ENCODE data around the gene ANKRD35. TPM values are rescaled to one million over a fixed set of nuclear protein-coding genes. Genes with fewer than 3 reads are reported as not detected.
A peak's percentile ranks its signal among the peaks of the same experiment; 100 is the strongest.

Gene ANKRD35
- total RNA-seq, 1 experiment from 2014 or later: not detected

GRCh38 chr1:145858238-145858900 is 27.3 kb downstream of the ANKRD35 start:
- POLR2A ChIA-PET: interaction anchor here (0.7 to 2.7 kb wide), 16 partner anchors 10 to 193 kb away, joined by 3 to 22 read pairs (median 5); partner anchors contain the start of genes ANKRD34A, ANKRD35, LIX1L and NUDT17
- Histone ChIP-seq H3K4me2 (ENCODE audit: low read length) (peak overlapping the region; percentile 97), H3K9me2 (ENCODE audit: insufficient read depth) (no peaks in the 10 kb centered on the region), H3K36me3 (ENCODE audit: control insufficient read depth in 1 of 2, insufficient read depth in 2 of 2, low read length in 2 of 2) (peaks cover 0 to 21% of the 10 kb centered on the region in 2 experiments), H4K20me1 (ENCODE audit: insufficient read depth) (no peaks in the 10 kb centered on the region), H2AFZ (ENCODE audit: low read depth, low read length, poor library complexity, severe bottlenecking) (no peak overlapping the region), H3K9ac (ENCODE audit: low read length) (peak overlapping the region; percentile 67), H3K27ac (ENCODE audit: low read depth, low read length) (peak overlapping the region; percentile 71), H3K4me1 (ENCODE audit: control insufficient read depth in 1 of 2, insufficient read depth in 2 of 2, low read length in 2 of 2) (peaks cover 11 to 15% of the 10 kb centered on the region in 2 experiments; a peak in 3 of 4 replicates), H3K27me3 (ENCODE audit: insufficient read depth, low read length) (no peaks in the 10 kb centered on the region), H3K4me3 (replicated peaks in 1 of 2; ENCODE audit: low read depth in 1 of 2, low read length in 2 of 2) (peak overlapping the region; percentile 73 to 75), H3K9me3 (ENCODE audit: control insufficient read depth in 1 of 2, insufficient read depth in 1 of 2, low read depth in 1 of 2, low read length in 2 of 2) (no peaks in the 10 kb centered on the region), H3K79me2 (ENCODE audit: insufficient read depth, low read length) (peaks cover 5% of the 10 kb centered on the region; the same call in 1 of the 2 replicates)
- intact Hi-C loops (cut with micrococcal nuclease): no loop called here
- BruUV-seq (replicated peaks): no TSS peak
- TF ChIP-seq EGR1 (IDR thresholded peaks at IDR 0.05; ENCODE audit: low read depth): no peak
- TF ChIP-seq, protein P1, sequence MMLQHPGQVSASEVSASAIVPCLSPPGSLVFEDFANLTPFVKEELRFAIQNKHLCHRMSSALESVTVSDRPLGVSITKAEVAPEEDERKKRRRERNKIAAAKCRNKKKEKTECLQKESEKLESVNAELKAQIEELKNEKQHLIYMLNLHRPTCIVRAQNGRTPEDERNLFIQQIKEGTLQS (IDR thresholded peaks at IDR 0.05): no peak
- no peak for TF ChIP-seq TCF7L2 (IDR thresholded peaks at IDR 0.05; ENCODE audit: borderline replicate concordance, extremely low read depth, insufficient read depth, insufficient read length)
- no peak for TF ChIP-seq SRF (IDR thresholded peaks at IDR 0.05; ENCODE audit: low read depth)
- DNase-seq (ENCODE audit: low read depth, low spot score) (no peak), ATAC-seq (peak; percentile 30)
- RAD21 ChIA-PET (ENCODE audit: low non-redundant PET in 1 of 2, low total read pairs in 2 of 2, uncharacterized antibody in 2 of 2, unreplicated experiment in 2 of 2): interaction anchor here (0.6 to 1.2 kb wide), 4 partner anchors 13 to 177 kb away, joined by 3 read pairs; partner anchors contain the start of gene NUDT17 (in 1 of the 2)
- CTCF ChIA-PET: interaction anchor here (0.8 to 6.6 kb wide), 9 partner anchors 8 to 174 kb away, joined by 3 to 87 read pairs (median 5); partner anchors contain the start of genes ANKRD34A, NUDT17, POLR3C and POLR3GL

GRCh38 chr1:145857170-145857569 is 28.5 kb downstream of the ANKRD35 start:
- POLR2A ChIA-PET: interaction anchor here (1.6 kb wide), 1 partner anchor 31 kb away, joined by 4 read pairs; no protein-coding TSS in a partner anchor
- TF ChIP-seq TCF7L2 (IDR thresholded peaks at IDR 0.05; ENCODE audit: borderline replicate concordance, extremely low read depth, insufficient read depth, insufficient read length) (no peak), EZH2phosphoT487 (IDR thresholded peaks at IDR 0.05; ENCODE audit: borderline replicate concordance) (no peak), RAD21 (IDR thresholded peaks at IDR 0.05; ENCODE audit: low read depth) (no peak), YY1 (IDR thresholded peaks at IDR 0.05; ENCODE audit: extremely low read depth, insufficient replicate concordance, low read depth, low read length) (no peak), ZFX (IDR thresholded peaks at IDR 0.05) (no peak), POLR2AphosphoS5 (IDR thresholded peaks at IDR 0.05; ENCODE audit: low read depth, low read length) (no peak), ELF1 (IDR thresholded peaks at IDR 0.05; ENCODE audit: borderline replicate concordance, low read depth) (no peak), FOSL1 (IDR thresholded peaks at IDR 0.05; ENCODE audit: low read depth) (no peak), POLR2A (IDR thresholded peaks at IDR 0.05; ENCODE audit: borderline replicate concordance, extremely low read depth, insufficient read depth, insufficient read length) (no peak)
- TF ChIP-seq, protein P2, sequence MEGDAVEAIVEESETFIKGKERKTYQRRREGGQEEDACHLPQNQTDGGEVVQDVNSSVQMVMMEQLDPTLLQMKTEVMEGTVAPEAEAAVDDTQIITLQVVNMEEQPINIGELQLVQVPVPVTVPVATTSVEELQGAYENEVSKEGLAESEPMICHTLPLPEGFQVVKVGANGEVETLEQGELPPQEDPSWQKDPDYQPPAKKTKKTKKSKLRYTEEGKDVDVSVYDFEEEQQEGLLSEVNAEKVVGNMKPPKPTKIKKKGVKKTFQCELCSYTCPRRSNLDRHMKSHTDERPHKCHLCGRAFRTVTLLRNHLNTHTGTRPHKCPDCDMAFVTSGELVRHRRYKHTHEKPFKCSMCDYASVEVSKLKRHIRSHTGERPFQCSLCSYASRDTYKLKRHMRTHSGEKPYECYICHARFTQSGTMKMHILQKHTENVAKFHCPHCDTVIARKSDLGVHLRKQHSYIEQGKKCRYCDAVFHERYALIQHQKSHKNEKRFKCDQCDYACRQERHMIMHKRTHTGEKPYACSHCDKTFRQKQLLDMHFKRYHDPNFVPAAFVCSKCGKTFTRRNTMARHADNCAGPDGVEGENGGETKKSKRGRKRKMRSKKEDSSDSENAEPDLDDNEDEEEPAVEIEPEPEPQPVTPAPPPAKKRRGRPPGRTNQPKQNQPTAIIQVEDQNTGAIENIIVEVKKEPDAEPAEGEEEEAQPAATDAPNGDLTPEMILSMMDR (IDR thresholded peaks at IDR 0.05 in 2 of 3, conservative IDR thresholded peaks at IDR 0.05 in 1 of 3; ENCODE audit: borderline replicate concordance in 1 of 3, insufficient read depth in 1 of 3, low read depth in 2 of 3, low read length in 2 of 3): no peak
- TF ChIP-seq, protein P3, sequence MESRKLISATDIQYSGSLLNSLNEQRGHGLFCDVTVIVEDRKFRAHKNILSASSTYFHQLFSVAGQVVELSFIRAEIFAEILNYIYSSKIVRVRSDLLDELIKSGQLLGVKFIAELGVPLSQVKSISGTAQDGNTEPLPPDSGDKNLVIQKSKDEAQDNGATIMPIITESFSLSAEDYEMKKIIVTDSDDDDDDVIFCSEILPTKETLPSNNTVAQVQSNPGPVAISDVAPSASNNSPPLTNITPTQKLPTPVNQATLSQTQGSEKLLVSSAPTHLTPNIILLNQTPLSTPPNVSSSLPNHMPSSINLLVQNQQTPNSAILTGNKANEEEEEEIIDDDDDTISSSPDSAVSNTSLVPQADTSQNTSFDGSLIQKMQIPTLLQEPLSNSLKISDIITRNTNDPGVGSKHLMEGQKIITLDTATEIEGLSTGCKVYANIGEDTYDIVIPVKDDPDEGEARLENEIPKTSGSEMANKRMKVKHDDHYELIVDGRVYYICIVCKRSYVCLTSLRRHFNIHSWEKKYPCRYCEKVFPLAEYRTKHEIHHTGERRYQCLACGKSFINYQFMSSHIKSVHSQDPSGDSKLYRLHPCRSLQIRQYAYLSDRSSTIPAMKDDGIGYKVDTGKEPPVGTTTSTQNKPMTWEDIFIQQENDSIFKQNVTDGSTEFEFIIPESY (IDR thresholded peaks at IDR 0.05; ENCODE audit: extremely low read depth, insufficient replicate concordance, low read length): no peak

More at GRCh38 chr1:145857170-145857569, 28.5 kb downstream of the ANKRD35 start:
- intact Hi-C loops (cut with micrococcal nuclease): no loop called here
- Histone ChIP-seq H4K20me1 (ENCODE audit: insufficient read depth) (no peaks in the 10 kb centered on the region), H3K9me3 (ENCODE audit: control insufficient read depth in 1 of 2, insufficient read depth in 1 of 2, low read depth in 1 of 2, low read length in 2 of 2) (no peaks in the 10 kb centered on the region), H3K79me2 (ENCODE audit: insufficient read depth, low read length) (peaks cover 5% of the 10 kb centered on the region; the same call in 1 of the 2 replicates), H3K4me1 (ENCODE audit: control insufficient read depth in 1 of 2, insufficient read depth in 2 of 2, low read length in 2 of 2) (peaks cover 11 to 15% of the 10 kb centered on the region in 2 experiments; a peak in 3 of 4 replicates), H3K4me2 (ENCODE audit: low read length) (peak overlapping the region; percentile 97; the same call in 1 of the 2 replicates), H3K4me3 (replicated peaks in 1 of 2; ENCODE audit: low read depth in 1 of 2, low read length in 2 of 2) (no peak overlapping the region), H3K9me2 (ENCODE audit: insufficient read depth) (no peaks in the 10 kb centered on the region), H3K36me3 (ENCODE audit: control insufficient read depth in 1 of 2, insufficient read depth in 2 of 2, low read length in 2 of 2) (peaks cover 0 to 29% of the 10 kb centered on the region in 2 experiments), H3K9ac (ENCODE audit: low read length) (no peak overlapping the region), H2AFZ (ENCODE audit: low read depth, low read length, poor library complexity, severe bottlenecking) (no peak overlapping the region), H3K27ac (ENCODE audit: low read depth, low read length) (no peak overlapping the region), H3K27me3 (ENCODE audit: insufficient read depth, low read length) (no peaks in the 10 kb centered on the region)
- RAD21 ChIA-PET (ENCODE audit: low non-redundant PET in 1 of 2, low total read pairs in 2 of 2, uncharacterized antibody in 2 of 2, unreplicated experiment in 2 of 2): no interaction called here
- BruUV-seq (replicated peaks): no TSS peak
- ATAC-seq (no peak), DNase-seq (ENCODE audit: low read depth, low spot score) (no peak)
- CTCF ChIA-PET: interaction anchor here (4.2 to 6.6 kb wide), 2 partner anchors 11 to 34 kb away, joined by 36 to 87 read pairs; partner anchors contain the start of gene NUDT17

All from HCT116 (cell line).